ENCODE measurements around the gene GTF2E1.
"Not testable (repeated sequence)": the region's sequence is repeated elsewhere in the genome, so short reads cannot be mapped to it uniquely, and the experiment has no call there.

Gene GTF2E1

GRCh38 chr3:120742198-120742848 is at the start of gene GTF2E1, which contains the start of gene RABL3:
Gene GTF2E1 (plus strand): TSS chr3:120742744. CDS start chr3:120750553, 7,809 bp downstream.
Gene RABL3 (minus strand): TSS chr3:120742516. CDS start chr3:120742507, 9 bp downstream.
- DNase-seq (ENCODE audit: low read depth in 3 of 3), result peak; percentile 89 to 98 (median 93)

GRCh38 chr3:120693439-120694171 is 48.9 kb upstream of the GTF2E1 start:
- no peak for DNase-seq (ENCODE audit: low read depth in 3 of 3)

- no peak for DNase-seq (ENCODE audit: low read depth in 3 of 3)
Observed at GRCh38 chr3:120699333-120699732, 43.2 kb upstream of the GTF2E1 start.

- DNase-seq (ENCODE audit: low read depth in 3 of 3), result no peak
Observed at GRCh38 chr3:120705884-120706582, 36.5 kb upstream of the GTF2E1 start.

GRCh38 chr3:120706950-120707349 is 35.6 kb upstream of the GTF2E1 start:
- no peak for DNase-seq (ENCODE audit: low read depth in 3 of 3)

- DNase-seq (ENCODE audit: low read depth in 3 of 3), result no peak
Observed at GRCh38 chr3:120708408-120708807, 34.1 kb upstream of the GTF2E1 start.

- DNase-seq (ENCODE audit: low read depth in 3 of 3), result no peak
Observed at GRCh38 chr3:120710369-120710768, 32.2 kb upstream of the GTF2E1 start.

- no peak for DNase-seq (ENCODE audit: low read depth in 3 of 3)
Observed at GRCh38 chr3:120713262-120713661, 29.3 kb upstream of the GTF2E1 start.

- DNase-seq (ENCODE audit: low read depth in 3 of 3), result peak in 2 of 3 experiments; percentile 6 to 40
Observed at GRCh38 chr3:120719167-120719834, 23.2 kb upstream of the GTF2E1 start.

GRCh38 chr3:120726791-120727190 is 15.8 kb upstream of the GTF2E1 start:
- no peak for DNase-seq (ENCODE audit: low read depth in 3 of 3)

GRCh38 chr3:120730576-120731542 is 11.7 kb upstream of the GTF2E1 start:
- DNase-seq (ENCODE audit: low read depth in 3 of 3), result no peak

- not testable (repeated sequence) for DNase-seq (ENCODE audit: low read depth in 3 of 3)
Observed at GRCh38 chr3:120738006-120738405, 4.5 kb upstream of the GTF2E1 start.

- DNase-seq (ENCODE audit: low read depth in 3 of 3), result no peak
Observed at GRCh38 chr3:120741320-120741719, 1.2 kb upstream of the GTF2E1 start.

GRCh38 chr3:120741837-120742197 is 727 bp upstream of the GTF2E1 start:
- DNase-seq (ENCODE audit: low read depth in 3 of 3), result no peak

- peak in 1 of 3 experiments; percentile 2 for DNase-seq (ENCODE audit: low read depth in 3 of 3)
Observed at GRCh38 chr3:120742849-120743365, 363 bp downstream of the GTF2E1 start.

GRCh38 chr3:120743556-120744195 is 1.1 kb downstream of the GTF2E1 start:
- no peak for DNase-seq (ENCODE audit: low read depth in 3 of 3)

- DNase-seq (ENCODE audit: low read depth in 3 of 3), result no peak
Observed at GRCh38 chr3:120745466-120745865, 2.9 kb downstream of the GTF2E1 start.

GRCh38 chr3:120749843-120750242 is 7.3 kb downstream of the GTF2E1 start:
- no peak for DNase-seq (ENCODE audit: low read depth in 3 of 3)

- no peak for DNase-seq (ENCODE audit: low read depth in 3 of 3)
Observed at GRCh38 chr3:120752230-120752629, 9.7 kb downstream of the GTF2E1 start.

- DNase-seq (ENCODE audit: low read depth in 3 of 3), result no peak
Observed at GRCh38 chr3:120752865-120753264, 10.3 kb downstream of the GTF2E1 start.

Data from stimulated activated CD4-positive, alpha-beta T cell treated with anti-CD3 and anti-CD28 coated beads, TNF-alpha, amount 100 ng/mL, for 24 hours (primary cell).